H54 (cell line): Measurements from ENCODE around the gene CTNNA2.

ENCODE experiments used
- DNase-seq: peaks from one replicate; pipeline ENCODE4 v3.0.0; 2011; ENCODE audit warnings: low spot score, mixed read lengths; ENCODE audit not compliant: insufficient read length
- FAIRE-seq: peaks from 3 replicates; lab custom pipeline; 2011; peaks lifted over from hg19 to GRCh38; lab: Jason Lieb, UNC
- POLR2A ChIP-seq: IDR thresholded peaks from 2 replicates; pipeline ENCODE4 v1.6.1; 2011; ENCODE audit warnings: low read depth, mild to moderate bottlenecking, low read length

The CTNNA2 gene

DNA sequence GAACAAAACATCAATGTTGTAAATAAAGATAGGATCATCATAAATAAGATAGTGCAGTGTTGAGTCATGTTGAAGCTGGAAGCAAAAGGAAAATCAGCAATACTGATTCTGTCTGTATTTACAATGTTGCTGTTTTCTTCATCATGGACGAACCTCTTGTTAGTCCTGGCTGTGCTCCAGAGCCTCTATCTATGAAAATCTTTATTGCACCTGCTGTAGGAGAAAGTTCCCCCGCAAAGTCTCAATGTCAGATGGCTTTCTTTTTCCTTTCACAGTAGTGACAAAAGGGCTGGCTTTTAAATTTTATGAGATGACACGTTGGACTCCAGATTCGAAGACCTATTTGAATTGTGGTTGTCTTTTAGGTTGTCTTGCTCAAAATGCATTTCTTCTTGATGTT, 890.2 kb downstream of the CTNNA2 start:
- FAIRE-seq, result no peak
- TF ChIP-seq POLR2A, result no peak
- DNase-seq, result no peak

DNA sequence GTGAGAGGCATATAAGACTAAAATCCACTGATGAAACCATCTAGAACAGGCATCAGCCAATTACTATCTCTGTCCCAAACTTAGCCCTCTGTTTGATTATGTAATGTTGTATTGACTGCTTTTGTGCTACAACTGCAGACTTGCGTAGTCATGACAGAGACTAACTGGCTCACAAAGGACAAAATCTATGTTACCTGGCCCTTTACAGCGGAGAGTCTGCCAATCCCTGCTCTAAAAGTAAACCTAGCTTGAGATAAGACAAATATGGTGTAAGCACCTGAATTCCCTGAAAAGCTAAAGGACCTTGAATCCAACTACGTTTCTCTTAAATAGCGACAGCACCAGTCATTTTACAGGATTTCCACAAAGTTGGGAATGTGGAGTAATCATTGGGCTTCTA, 894.5 kb downstream of the CTNNA2 start:
- DNase-seq, result no peak
- TF ChIP-seq POLR2A, result no peak
- no peak for FAIRE-seq

- DNase-seq (no peak), FAIRE-seq (no peak)
- no peak for TF ChIP-seq POLR2A
Observed at GRCh38 chr2:80410346-80410745, 897.5 kb downstream of the CTNNA2 start.

GRCh38 chr2:80413136-80413535, 900.3 kb downstream of the CTNNA2 start:
- TF ChIP-seq POLR2A, result no peak
- DNase-seq (no peak), FAIRE-seq (no peak)

- TF ChIP-seq POLR2A, result no peak
- FAIRE-seq, result no peak
Observed at GRCh38 chr2:80417737-80418136, 904.9 kb downstream of the CTNNA2 start.

DNA sequence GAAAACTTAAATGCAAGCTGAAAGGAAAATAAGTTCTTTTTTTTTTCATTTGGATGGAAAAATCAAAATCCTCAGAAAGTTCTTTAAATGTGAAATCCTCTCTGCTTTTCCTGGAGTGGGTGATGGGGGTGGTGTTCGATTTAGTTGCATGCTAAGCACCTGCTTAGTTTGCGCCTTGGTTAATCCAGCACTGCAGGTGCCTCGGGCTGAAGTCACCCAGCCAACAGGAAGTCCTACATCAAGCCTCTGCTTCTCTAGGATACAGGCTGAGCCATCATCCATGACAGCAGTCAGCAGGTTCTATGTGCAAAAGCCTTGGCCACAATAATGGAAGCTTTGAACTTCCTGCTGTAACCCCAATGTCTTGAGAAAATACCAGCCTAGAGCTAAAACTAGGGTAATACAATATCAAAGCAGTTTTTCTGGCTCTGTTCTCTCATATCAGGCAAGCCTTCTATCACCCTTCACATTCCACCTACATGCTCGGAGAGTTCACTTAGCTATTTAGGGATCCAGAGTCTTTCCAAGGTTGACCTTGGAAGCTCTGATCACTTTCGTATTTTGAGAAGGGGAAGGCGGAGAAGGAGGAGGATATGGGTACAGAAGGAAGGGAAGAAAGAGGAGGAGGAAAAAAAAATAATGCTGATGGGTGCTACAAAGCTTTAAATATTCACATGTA, 907.8 kb downstream of the CTNNA2 start:
- no peak for FAIRE-seq
- TF ChIP-seq POLR2A, result no peak

More at GRCh38 chr2:80417737-80418136, 904.9 kb downstream of the CTNNA2 start:
- no peak for DNase-seq

DNA sequence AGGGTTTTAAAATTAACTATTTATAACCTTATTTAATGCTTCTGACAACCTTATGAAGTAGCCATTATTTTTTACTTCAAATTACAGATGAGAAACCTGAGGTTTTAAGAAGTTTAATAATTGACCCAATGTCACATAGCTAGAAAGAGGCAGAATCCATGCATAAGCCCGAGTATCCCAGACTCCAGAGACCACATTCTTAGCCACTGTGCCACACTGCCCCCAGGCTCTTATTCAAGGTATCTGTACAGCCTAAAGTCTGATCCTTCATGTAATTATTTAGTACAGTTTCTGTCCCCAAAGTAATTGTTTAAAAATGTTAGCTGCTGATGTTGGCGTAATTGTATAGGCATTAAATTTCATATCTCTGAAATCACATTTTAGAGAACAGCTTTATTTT, 916.4 kb downstream of the CTNNA2 start:
- DNase-seq, result no peak
- TF ChIP-seq POLR2A, result no peak
- no peak for FAIRE-seq

More for the DNA sequence above, 907.8 kb downstream of the CTNNA2 start:
- no peak for DNase-seq

- no peak for DNase-seq
- FAIRE-seq, result no peak
- TF ChIP-seq POLR2A, result no peak
Observed at GRCh38 chr2:80437959-80438358, 925.1 kb downstream of the CTNNA2 start.

DNA sequence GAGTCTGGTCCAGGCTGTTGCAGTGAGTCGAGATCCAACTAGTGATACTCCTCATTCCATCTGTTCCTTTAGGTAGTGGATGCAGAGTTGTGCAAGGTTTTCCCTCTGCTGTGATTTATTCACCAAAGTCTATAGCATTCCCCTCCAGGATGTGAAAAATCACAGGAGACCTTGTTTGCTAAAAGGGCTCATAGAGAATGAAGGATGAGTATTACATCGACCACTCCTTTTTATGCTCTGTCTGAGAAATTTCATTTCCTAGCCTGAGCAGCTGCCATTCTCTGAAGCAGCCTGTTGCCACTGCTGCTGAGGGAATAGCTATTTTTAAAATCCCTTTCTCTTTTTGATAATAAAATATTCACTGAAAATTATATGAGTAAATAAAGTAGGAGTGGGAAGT, 925.8 kb downstream of the CTNNA2 start:
- TF ChIP-seq POLR2A, result no peak
- DNase-seq (no peak), FAIRE-seq (no peak)

- DNase-seq (no peak), FAIRE-seq (no peak)
- no peak for TF ChIP-seq POLR2A
Observed at GRCh38 chr2:80454628-80455027, 941.8 kb downstream of the CTNNA2 start.

DNA sequence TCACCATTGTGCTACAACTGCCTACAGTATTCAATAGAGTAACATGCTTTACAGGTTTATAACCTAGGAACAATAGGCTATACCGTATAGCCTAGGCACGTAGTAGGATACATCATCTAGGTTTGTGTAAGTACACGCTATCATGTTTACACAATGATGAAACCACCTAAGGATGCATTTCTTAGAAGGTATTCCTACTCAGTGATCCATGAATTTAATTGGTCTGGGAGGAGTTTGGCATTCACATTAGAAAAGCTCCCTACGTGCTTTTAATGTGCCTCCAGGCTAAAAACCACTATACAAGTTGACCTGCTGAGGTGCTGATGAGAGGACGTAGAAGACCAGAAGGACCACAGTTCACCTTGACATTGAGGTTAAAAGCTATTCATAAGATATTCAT, 946.2 kb downstream of the CTNNA2 start:
- TF ChIP-seq POLR2A, result no peak
- DNase-seq (no peak), FAIRE-seq (no peak)

GRCh38 chr2:80461505-80462197, 948.8 kb downstream of the CTNNA2 start:
- DNase-seq (no peak), FAIRE-seq (no peak)
- TF ChIP-seq POLR2A, result no peak

- no peak for FAIRE-seq
- DNase-seq, result no peak
- TF ChIP-seq POLR2A, result no peak
Observed at GRCh38 chr2:80462654-80463053, 949.8 kb downstream of the CTNNA2 start.

- DNase-seq, result no peak
- no peak for TF ChIP-seq POLR2A
- FAIRE-seq, result no peak
Observed at GRCh38 chr2:80464275-80464674, 951.4 kb downstream of the CTNNA2 start.

DNA sequence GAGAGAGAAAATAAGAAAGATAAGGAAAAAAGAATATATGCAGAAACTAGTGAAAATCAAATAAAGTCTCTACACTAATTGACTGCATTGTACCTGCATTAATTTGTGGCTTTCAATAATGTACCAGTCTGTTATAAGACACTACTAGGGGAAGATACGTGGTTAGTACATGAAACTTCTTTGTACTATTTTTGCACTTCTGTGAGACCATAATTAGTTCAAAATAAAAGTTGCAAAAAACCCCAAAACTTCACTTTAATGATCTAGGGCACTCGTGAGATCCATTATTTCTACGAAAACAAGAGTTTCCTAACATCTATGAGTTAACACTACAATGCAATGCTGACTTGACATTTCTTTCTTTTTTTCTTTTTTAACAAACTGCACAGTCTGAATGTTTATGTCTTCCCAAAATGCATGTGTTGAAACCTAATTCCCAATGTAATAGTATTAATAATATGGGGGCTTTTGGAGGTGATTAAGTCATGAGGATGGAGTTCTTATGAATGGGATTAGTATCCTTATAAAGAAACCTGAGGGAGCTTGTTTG, 954.5 kb downstream of the CTNNA2 start:
- FAIRE-seq (no peak), DNase-seq (no peak)
- no peak for TF ChIP-seq POLR2A

GRCh38 chr2:80469428-80469827, 956.6 kb downstream of the CTNNA2 start:
- no peak for TF ChIP-seq POLR2A
- FAIRE-seq, result no peak
- no peak for DNase-seq
